Measurements from ENCODE around the gene PARD3.

The PARD3 gene

DNA sequence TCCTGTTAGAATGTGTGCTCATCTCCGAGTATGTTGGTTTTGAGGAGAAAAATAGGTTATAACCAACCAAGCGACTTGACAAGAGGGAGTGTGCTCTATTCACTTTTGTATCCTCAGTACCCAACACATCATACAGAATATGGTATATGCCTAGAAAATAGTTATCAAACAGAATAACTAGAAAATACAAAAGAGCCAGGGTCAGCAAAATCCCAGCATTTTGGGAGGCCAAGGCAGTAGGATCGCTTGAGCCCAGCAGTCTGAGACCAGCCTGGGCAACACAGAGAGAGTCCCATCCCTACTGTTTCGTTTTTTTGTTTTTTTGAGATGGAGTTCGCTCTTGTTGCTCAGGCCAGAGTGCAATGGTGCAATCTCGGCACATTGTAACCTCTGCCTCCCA lies 257.9 kb downstream of the PARD3 start:
- no peak for DNase-seq

DNA sequence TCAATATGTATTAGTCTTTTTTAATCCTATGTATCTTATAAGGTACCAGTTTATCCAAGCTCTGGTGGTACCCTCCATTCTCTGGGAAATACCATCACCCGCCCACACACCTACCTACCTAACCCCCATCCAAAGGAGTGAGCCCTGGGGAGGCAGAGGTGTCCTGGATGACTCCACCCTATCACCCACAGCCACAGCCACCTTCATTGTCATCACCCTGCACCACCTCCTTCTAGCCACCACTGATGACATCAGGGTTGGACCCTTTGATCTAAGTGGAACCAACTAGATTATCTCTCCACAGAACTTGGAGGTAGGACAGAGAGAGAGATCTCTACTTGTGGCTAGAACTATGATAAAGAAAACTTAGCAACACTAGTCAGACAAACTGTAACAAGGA lies 259.4 kb downstream of the PARD3 start:
- DNase-seq = no peak

DNA sequence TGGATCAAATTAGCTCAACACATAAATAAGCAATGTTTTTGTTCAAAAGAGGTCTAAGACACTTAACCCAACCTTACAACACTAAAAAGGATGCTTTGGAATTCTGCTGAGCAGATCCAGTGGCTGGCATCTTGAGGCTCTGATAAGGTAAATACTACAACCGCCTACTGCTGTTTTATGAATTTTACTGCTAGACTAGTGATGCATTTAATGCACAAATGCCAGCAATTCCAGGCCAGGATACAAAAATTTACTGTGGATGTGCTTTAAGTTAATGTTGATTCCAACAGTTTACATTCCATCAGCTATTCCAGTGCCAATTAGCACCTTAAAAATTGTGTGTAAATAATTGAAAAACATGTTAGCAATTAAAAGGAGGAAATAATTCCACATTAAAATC lies 261.3 kb downstream of the PARD3 start:
- no peak for DNase-seq

DNA sequence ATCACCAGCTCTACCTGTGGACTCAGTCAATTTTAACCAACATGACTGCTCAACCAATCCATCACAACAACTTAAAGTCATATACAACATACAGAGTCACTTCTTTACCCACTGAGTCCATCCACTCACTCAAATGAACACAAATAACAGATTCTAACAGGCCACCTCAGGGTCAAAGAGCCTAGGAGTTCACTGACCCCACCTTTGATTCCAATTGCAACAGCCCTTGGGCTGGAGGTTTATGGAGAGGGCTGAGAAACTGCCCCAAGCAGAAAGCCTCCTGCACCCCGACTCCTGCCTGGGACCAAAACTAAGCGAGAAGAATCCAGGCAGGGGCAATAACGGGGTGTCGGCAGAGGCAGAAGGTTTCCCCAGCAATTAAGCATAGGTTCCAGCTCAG lies 263.8 kb downstream of the PARD3 start:
- no peak for DNase-seq

DNA sequence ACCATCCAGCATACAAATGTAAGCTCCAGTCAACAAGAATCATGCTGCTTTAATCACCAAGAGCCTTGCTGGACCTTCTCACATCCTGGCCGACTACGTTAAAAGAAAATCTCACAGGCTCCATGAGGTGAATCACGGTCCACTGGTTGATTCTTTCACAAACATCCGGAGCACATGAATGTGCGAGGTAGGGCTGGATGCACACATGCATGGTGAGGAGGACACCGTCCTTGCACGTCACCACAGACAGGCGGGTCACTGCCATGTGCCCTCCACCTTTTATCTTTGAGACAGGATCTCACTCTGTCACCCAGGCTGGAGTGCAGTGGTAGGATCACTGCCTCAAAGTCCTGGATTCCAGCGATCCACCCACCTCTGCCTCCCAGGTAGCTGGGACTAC lies 265.1 kb downstream of the PARD3 start:
- DNase-seq = no peak

DNA sequence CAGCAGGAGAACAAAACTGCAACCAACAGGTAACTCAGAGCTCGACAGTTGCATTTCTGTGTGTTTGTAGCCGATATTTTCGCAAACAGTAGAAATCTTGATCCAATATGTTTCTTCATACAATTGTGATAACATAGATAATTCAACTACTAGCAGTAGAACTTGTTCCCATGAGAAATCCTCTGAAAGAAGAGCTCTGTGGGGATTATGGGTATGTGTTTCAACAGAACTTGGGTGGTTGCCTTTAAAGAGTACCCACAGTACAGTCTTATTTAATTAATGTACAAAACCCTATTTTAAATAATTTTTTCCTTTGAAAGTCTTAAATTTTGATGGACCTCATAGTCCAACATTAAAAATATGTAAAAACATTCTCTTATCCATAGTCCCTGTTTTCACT lies 266.1 kb downstream of the PARD3 start:
- no peak for DNase-seq

DNA sequence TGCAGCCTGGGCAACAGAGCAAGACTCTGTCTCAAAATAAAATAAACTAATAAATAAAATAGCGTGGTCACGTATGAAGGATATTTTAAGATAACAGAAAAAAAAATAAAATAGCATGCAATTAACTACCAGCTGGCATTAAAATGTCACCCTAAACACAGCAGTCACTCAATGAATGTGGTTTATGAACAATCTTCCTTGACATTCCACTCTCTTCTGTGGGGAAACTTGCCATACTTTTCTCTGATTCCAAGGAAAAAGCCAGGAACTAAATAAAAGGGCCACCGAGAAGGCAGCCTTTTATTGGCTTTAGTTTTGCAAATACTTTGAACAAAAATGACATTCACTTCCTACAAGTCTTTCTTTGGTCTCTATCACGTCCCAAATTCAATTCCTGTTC lies 266.6 kb downstream of the PARD3 start:
- DNase-seq = no peak

DNA sequence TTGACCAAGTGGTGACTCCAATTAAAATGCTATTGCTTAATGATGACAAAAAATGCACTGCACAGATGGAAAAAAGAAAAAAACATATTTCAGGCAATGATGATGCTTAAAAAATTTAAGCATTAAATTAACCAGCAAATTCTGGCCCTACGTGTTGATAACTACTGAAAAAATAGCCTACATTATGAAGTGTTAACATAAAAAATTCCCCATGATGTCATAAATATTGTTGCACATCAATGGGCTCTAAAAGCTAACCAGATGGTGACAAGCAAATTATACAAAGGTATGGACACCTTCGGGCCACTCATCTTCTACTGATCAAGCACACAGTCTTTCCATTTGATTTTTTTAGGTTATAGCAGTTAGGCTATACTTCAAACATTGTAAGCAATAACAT lies 267.4 kb downstream of the PARD3 start:
- no peak for DNase-seq

DNA sequence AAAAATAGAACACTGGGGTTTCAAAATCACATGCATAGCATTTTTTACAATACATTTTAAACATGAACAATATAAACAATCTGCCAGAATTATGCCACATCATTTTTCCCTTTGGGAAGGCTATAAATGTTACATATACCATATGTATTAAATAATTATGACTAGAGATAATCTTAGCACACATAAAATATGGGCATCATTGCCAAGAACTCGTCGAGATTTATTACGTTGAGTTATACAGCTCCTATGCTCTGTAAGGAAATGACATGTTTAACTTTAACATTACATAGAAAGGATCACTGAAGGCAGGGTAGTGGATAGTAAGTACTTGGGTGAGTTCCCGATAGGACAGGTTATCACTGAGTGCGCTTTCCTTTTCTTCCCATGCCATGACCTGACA lies 267.8 kb downstream of the PARD3 start:
- DNase-seq = no peak

DNA sequence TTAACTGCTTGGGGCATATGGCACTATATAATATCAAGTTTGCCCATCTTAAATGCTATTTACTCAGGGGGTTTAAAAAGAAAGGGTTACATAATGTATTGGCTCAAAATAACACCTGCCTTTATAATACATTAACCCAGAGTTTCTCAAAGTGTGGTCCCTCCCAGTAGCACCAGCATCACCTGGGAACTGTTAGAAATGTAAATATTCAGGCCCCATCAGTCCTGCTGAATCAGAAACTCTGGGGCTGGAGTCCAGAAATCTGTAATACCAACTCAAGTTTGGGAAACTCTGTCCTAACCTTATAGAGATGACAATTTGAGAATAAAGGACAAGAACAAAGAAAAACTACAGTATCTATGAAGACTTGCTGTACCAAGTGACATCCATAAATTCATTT lies 270.7 kb downstream of the PARD3 start:
- DNase-seq = no peak

DNA sequence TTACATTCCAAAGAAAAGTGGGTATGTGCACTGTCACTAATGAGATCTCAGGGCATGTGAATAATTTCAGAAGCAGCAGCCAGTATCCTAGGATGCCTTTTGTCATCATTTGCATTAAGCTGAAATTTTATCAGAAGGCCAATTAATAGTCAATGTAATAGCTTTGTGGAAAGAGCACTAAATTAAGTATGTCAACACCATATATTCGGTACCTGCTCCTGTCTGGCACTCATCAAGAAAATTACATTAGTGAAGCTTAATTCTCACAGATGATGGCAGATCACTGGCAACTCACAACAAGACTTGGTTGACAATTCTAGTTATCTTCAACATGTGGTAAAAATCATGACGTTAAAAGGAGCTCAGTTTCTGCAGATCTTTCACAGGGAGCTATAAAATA lies 271.4 kb downstream of the PARD3 start:
- DNase-seq = no peak

DNA sequence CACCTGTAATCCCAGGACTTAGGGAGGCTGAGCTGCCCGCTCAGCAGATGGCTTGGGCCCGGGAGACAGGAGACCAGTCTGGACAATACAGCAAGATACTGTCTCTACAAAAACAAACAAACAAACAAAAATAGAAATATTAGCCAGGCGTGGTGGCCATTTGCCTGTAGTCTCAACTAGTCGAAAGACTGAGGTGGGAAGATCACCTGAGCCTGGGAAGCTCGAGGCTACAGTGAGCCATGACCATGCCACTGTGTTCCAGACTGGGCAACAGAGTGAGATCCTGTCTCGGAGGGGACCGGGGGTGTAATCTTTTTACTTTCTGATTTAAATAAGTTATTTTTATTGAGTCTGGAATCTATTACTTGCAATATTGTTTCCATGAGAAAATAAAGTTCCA lies 274.6 kb downstream of the PARD3 start:
- no peak for DNase-seq

DNA sequence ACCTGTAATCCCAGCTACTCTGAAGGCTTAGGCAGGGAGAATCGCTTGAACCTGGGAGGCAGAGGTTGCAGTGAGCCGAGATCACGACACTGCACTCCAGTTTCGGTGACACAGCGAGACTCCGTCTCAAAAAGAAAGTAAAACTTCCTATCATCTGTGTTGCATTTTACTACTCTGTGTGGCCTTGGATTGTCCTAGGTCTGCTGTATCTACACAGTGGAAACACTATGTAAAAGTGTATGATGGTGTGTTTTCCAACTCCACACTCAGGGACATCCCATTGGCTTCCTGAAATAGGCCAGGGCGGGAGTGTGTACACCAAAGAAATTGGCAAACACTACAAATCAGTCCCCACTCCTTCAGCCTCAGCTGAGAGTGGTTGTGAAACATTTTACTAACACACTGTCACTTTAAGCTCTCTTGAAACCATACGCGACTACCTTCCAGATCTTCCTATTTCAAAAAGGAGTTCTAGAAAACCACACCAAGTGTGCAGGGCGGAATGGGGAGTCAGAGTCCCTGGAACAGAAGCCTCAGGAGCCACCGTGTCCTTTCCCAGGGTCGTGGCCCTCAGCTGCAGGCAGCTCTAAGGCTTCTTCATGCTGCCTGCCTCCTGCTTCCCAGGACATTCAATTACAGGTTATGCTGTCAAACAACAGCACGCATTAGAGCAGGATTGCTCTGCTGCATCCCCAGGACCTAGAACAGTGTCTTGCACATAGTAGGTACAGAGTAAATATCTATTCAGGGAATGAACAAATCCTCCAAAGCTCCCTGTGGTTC lies 275.4 kb downstream of the PARD3 start:
- DNase-seq = no peak

DNA sequence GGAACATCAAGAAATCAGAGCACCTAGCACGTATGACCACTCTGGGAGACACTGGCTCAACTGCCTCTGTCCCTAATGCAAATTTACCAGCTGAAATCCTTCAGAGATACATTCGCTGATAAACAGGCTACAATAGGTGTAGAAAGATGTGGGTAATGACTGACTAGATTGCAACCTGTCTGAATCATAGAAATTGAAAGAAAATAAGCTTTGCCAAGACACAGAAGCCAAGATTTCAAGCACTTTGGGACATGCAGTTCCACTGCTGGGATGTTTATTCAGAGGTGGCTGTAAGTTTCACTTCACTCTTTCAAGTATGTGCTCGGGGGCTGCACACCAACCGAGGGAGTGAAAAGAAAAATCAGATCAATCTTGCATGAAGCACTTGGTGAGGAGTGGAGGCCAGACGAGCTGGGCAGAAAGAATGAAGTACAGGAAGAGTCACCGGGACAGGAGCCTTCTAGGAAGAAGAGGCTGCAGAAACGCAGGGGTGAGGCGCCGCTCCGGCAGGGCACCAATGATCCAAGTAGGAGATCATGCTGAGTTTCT lies 276.7 kb downstream of the PARD3 start:
- no peak for DNase-seq

DNA sequence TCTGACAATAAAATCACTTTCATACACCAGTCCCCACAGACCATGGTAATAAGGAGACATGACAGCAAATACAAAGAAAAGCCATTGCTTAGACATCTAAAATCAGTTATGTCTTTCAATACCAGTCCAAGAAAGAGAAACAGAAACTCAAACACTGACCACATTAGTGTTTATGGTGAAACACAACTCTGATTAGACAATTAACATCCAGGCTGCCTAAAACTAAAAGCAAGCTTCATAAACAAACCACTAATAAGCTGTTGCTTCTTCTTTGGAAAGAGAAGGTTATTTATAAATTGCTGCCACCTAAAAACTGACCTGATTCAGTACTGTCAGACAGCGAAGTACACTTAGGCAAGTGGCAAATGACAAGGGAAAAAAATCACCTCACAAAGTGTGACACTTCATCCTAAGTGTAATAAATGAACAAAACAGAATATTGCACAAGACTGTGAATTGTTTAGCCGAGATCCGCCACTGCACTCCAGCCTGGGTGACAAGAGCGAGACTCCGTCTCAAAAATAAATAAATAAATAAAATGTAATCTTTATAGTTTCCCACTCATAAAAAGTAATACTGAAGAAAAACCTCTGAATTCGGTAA lies 277.4 kb downstream of the PARD3 start:
- no peak for DNase-seq

DNA sequence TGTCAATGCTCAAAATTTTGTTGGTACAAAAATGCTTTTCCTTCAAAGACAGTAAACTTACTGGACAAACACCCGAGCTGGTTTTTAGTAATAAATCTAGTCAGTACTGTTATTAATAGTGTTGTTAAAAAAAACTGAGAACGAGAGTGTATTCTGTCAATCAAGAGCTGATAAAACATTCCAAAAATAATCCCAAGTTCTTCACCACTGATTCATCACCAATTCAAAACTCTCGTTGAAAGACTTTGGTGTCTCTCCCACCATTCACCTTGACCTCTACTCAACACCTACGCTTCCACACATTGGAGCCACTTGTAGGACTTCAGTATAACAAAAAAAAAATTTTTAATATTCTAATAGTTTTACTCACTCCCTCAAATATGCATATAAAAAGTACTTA lies 279.2 kb downstream of the PARD3 start:
- no peak for DNase-seq

DNA sequence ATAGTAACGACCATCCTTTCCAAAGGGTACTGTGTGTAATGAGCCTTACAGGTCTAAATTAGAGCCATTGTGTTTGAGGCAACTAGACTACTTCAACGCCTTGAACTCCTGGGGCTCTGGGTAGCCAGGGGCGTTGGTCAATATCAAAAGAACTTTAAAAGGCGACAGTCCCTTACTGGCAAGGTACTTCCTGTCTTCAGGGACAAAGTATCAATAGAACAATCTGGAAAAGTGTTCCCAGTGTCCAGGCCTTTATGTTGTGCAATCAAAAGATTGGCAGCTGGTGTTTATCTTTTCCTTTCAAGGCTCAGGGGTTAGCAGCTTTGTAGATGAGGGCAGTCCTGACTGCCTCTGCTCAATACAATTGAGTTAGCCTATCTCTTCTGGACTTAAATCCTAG lies 284.3 kb downstream of the PARD3 start:
- DNase-seq = no peak

DNA sequence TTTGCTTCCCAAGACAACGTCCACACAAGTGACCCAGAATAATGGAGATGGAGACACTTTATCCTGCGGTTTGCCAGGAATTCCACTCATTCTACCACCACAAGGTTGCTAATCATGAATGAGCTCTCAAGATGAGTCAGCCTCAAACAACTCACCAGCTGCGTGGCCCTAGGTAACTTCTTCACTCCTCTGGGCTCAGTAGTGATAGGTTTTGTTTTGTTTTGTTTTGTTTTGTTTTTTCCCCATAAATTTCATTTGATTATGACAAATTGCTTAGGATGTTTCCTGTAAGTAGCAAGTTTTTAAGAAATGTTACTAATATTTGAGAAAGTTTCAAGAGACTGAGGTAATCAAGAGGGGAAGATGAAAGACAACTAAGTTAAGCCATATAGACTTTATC lies 286.8 kb downstream of the PARD3 start:
- DNase-seq = no peak

DNA sequence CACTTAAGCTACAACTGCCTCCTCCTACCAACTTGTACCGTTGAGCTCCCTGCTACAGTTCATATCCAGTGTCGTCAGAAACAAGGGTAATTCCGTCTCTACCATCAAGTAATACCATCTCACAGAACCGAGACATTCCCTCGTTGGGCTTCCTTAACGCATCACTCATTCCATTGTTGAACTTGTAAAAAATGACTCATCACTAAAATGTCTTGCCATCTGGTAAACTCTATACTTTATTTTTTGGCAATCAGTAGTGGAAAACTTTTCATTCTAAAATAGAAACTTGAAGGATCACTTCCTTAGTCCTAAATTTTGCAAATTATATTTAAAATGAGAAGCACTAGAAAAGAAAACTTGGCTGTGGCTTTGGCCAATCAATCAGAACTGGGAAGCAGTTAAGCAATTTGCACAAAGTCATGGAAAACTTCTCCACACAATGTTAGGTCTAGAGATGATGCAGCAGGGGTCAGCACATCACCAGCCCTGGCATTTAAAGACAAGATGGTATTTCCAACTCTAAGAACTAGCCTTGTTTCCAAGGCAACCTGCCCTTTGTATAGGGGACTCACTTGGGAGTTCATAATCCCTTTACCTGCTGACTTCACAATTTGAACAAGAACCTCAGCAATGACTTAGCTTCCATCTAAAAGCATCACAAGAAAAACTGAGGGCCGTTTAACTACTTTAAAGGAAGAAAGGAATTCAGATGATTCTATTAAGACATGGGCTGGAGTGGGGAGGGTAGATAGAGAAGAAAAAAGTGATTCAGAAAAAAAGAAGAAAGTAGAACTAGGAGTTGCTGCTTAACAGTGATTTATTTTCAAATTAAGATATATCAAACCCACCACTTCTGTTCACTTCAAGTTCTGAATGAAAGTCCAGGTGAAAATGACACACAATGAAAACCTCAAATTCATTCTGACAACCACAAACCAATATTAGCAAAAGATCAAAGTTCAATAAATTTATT lies 288.1 kb downstream of the PARD3 start:
- no peak for DNase-seq

DNA sequence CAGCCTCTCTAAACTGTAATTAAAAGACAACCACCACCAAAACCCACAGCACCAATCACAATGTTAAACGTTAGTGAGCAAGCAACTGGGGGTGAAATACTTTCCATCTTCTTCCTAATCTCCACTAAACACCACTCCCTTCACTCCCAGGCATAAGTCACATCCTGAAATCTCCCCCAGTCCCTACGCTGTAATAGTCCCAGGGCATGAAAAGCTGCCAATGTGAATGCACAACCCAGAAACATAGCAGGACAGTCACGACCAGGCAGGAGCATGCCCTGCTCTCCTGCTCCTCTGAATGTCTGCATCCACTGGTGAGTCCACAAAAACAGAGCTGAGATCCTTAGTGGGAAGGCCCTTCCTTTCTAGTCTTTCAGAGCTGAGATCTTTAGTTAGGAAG lies 288.9 kb downstream of the PARD3 start:
- no peak for DNase-seq

DNA sequence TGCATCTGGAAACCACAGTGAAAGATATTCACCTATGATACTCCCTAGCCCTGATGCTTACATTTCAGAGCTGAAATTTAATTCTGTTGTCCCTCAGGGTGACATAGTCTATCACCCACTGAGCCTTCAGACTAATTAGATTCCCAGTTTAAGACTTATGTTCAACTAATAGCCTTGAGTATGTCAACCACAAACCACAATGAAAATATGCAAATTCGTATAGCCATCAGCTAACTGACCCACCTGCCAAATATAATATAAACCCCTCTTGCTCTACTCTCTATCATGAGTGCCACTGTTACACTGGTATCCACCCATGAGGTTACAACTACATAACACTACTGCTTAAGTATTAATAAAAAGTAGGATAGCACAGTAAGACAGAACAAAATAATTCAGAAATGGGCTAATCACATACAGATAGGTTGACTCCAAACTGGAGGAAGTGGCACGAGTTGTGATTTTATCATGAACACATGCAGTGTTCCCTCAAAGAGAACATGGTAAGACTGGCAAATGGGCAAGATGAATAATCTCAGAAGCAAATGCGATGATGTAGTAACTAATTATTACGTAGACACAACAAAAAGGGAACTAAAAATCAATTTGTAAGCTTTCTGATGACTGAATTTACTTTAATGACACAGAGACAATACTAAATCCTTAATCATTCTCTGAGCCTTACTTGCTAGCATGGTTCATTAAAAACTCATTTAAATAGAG lies 290.6 kb downstream of the PARD3 start:
- no peak for DNase-seq

DNA sequence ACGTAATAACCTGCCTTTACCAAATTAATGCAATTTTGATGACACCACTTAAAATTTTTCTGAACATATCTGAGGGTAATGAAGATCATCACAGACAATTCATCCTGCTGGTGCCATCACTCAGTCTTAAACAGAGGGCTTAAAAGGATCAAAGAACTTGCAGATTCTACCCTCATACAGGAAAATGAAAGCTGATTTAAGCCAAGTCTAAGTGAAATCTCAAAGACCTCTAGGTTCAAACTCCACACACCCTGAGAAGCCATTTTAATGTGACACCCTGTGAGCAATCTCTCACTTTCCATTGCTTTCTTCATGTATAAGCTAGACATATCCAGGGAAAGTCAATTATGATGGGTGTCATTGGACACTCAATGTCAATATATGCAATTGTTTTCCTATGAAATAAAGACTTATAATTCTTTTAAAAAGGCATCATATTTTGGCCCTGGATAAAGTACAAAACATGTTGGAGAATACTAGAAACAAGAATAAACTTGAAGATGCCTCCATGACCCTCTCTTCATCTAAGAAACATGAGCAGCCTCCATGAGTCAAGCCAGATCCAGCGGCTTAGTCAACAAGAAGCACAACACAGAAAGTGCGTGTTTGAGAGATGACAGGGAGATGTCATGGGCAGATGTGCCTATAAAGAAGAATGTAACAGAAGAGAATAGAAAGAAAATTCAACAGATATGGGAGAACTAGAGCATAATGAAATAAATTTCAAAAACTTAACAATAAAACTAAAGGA lies 291.9 kb downstream of the PARD3 start:
- DNase-seq = no peak

Measured in activated CD4-positive, alpha-beta T cell treated with anti-CD3 and anti-CD28 coated beads, Interleukin-2, amount 50 U/mL, for 1 hour (primary cell).